H9 (cell line): ENCODE measurements around the gene TRIP11. TPM values are rescaled to one million over a fixed set of nuclear protein-coding genes. Genes with fewer than 3 reads are reported as not detected.

Source experiments
- DNase-seq: peaks from one replicate; pipeline ENCODE4 v3.0.0-alpha.2; 2017
- H2AFZ ChIP-seq: one replicate; pipeline ENCODE4 v1.6.1; 2013; ENCODE audit warnings: mild to moderate bottlenecking, low read length, control low read depth, moderate library complexity
- H2AK5ac ChIP-seq: 2 replicates; pipeline ENCODE4 v1.6.1; 2013; ENCODE audit warnings: low read length, control low read depth, mixed read lengths; ENCODE audit not compliant: insufficient read length
- H2BK120ac ChIP-seq: one replicate; pipeline ENCODE4 v1.6.1; 2013; ENCODE audit warnings: low read depth, mild to moderate bottlenecking, low read length, control low read depth, inconsistent platforms; ENCODE audit not compliant: poor library complexity, severe bottlenecking
- H2BK12ac ChIP-seq: 2 replicates; pipeline ENCODE4 v1.6.1; 2013; ENCODE audit warnings: low read length, control low read depth, mixed read lengths, low read depth; ENCODE audit not compliant: insufficient read length
- H2BK15ac ChIP-seq: 2 replicates; pipeline ENCODE4 v1.6.1; 2013; ENCODE audit warnings: low read depth, low read length, control low read depth
- H2BK20ac ChIP-seq: one replicate; pipeline ENCODE4 v1.6.1; 2013; ENCODE audit warnings: low read depth, mild to moderate bottlenecking, low read length, control low read depth, inconsistent platforms; ENCODE audit not compliant: poor library complexity, severe bottlenecking
- H2BK5ac ChIP-seq: 2 replicates; pipeline ENCODE4 v1.6.1; 2013; ENCODE audit warnings: low read length, control low read depth, mixed read lengths; ENCODE audit not compliant: insufficient read length
- H3K14ac ChIP-seq: 2 replicates; pipeline ENCODE4 v1.6.1; 2013; ENCODE audit warnings: low read length, control low read depth; ENCODE audit not compliant: insufficient read depth
- H3K18ac ChIP-seq: 2 replicates; pipeline ENCODE4 v1.6.1; 2013; ENCODE audit warnings: low read depth, mild to moderate bottlenecking, mixed read lengths, low read length, control low read depth; ENCODE audit not compliant: insufficient read length
- H3K23ac ChIP-seq: 2 replicates; pipeline ENCODE4 v1.6.1; 2013; ENCODE audit warnings: low read length, control low read depth, mixed read lengths, low read depth; ENCODE audit not compliant: insufficient read length
- H3K23me2 ChIP-seq: 2 replicates; pipeline ENCODE4 v1.6.1; 2013; ENCODE audit warnings: low read depth, mild to moderate bottlenecking, mixed read lengths, low read length, control low read depth; ENCODE audit not compliant: insufficient read length, poor library complexity, severe bottlenecking
- H3K27ac ChIP-seq: 2 replicates; pipeline ENCODE4 v1.5.1; 2013; ENCODE audit warnings: low read length, control low read depth, mixed read lengths, low read depth; ENCODE audit not compliant: insufficient read length
- H3K27me3 ChIP-seq: 2 replicates; pipeline ENCODE4 v1.6.1; 2013; ENCODE audit warnings: low read length, control low read depth, inconsistent platforms; ENCODE audit not compliant: insufficient read depth
- H3K4ac ChIP-seq: 2 replicates; pipeline ENCODE4 v1.6.1; 2013; ENCODE audit warnings: low read depth, mild to moderate bottlenecking, control low read depth, inconsistent platforms, low read length, moderate library complexity
- H3K4me1 ChIP-seq: 2 replicates; pipeline ENCODE4 v1.6.1; 2013; ENCODE audit warnings: low read length, control low read depth, inconsistent platforms; ENCODE audit not compliant: insufficient read depth
- H3K4me2 ChIP-seq: 2 replicates; pipeline ENCODE4 v1.6.1; 2013; ENCODE audit warnings: low read length, control low read depth, mixed read lengths; ENCODE audit not compliant: insufficient read length, insufficient read depth
- H3K56ac ChIP-seq: 2 replicates; pipeline ENCODE4 v1.6.1; 2013; ENCODE audit warnings: low read depth, mild to moderate bottlenecking, mixed read lengths, low read length, control low read depth; ENCODE audit not compliant: insufficient read length
- H3K79me1 ChIP-seq: 2 replicates; pipeline ENCODE4 v1.6.1; 2013; ENCODE audit warnings: low read depth, mild to moderate bottlenecking, moderate library complexity, low read length, control low read depth, inconsistent platforms; ENCODE audit not compliant: insufficient read depth, poor library complexity, severe bottlenecking
- H3K79me2 ChIP-seq: 2 replicates; pipeline ENCODE4 v1.6.1; 2013; ENCODE audit warnings: low read length, control low read depth, inconsistent platforms; ENCODE audit not compliant: insufficient read depth
- H3K9ac ChIP-seq: 2 replicates; pipeline ENCODE4 v1.6.1; 2013; ENCODE audit warnings: low read length, control low read depth, mixed read lengths; ENCODE audit not compliant: insufficient read length; ENCODE audit errors: extremely low read depth
- H3K9me3 ChIP-seq: one replicate; pipeline ENCODE4 v1.6.1; 2013; ENCODE audit warnings: low read depth, low read length, inconsistent platforms; ENCODE audit not compliant: control insufficient read depth
- H3T11ph ChIP-seq: one replicate; pipeline ENCODE4 v1.6.1; 2013; ENCODE audit warnings: mild to moderate bottlenecking, low read length, control low read depth, inconsistent platforms
- H4K20me1 ChIP-seq: one replicate; pipeline ENCODE4 v1.6.1; 2013; ENCODE audit not compliant: control insufficient read depth, insufficient read length, insufficient read depth
- H4K5ac ChIP-seq: 2 replicates; pipeline ENCODE4 v1.6.1; 2013; ENCODE audit warnings: low read depth, mild to moderate bottlenecking, mixed read lengths, low read length, control low read depth; ENCODE audit not compliant: insufficient read length
- H4K8ac ChIP-seq: replicated peaks from 2 replicates; pipeline ENCODE4 v1.6.1; 2013; ENCODE audit warnings: low read length, control low read depth, mixed read lengths, low read depth; ENCODE audit not compliant: insufficient read length
- H4K91ac ChIP-seq: 2 replicates; pipeline ENCODE4 v1.6.1; 2013; ENCODE audit warnings: low read depth, mild to moderate bottlenecking, moderate library complexity, mixed read lengths, low read length, control low read depth; ENCODE audit not compliant: insufficient read length
- H3K27ac Mint-ChIP-seq, 3 experiments: 2 replicates in 2 of 3; 3 replicates in 1 of 3; pipeline ENCODE4 v1.8.0; 2020 to 2021; ENCODE audit warnings: mixed read lengths in 3 of 3, mild to moderate bottlenecking in 1 of 3, moderate library complexity in 1 of 3
- H3K27me3 Mint-ChIP-seq: 2 replicates; pipeline ENCODE4 v1.8.0; 2021; ENCODE audit warnings: low read depth, mild to moderate bottlenecking, moderate library complexity, mixed read lengths
- H3K36me3 Mint-ChIP-seq, 3 experiments: 2 replicates in 2 of 3; 3 replicates in 1 of 3; pipeline ENCODE4 v1.8.0; 2020 to 2021; ENCODE audit warnings: low read depth in 3 of 3, mixed read lengths in 3 of 3; ENCODE audit not compliant: insufficient read depth in 1 of 3
- H3K4me1 Mint-ChIP-seq, 2 experiments: 2 replicates each; pipeline ENCODE4 v1.8.0; 2020; ENCODE audit warnings: mixed read lengths in 2 of 2
- H3K4me3 Mint-ChIP-seq, 2 experiments: 2 replicates in 1 of 2; 3 replicates in 1 of 2; pipeline ENCODE4 v1.8.0; 2020 to 2021; ENCODE audit warnings: mild to moderate bottlenecking in 2 of 2, mixed read lengths in 2 of 2, moderate library complexity in 1 of 2
- H3K9me3 Mint-ChIP-seq, 2 experiments: 2 replicates in 1 of 2; 3 replicates in 1 of 2; pipeline ENCODE4 v1.8.0; 2020; ENCODE audit warnings: mild to moderate bottlenecking in 2 of 2, mixed read lengths in 2 of 2, moderate library complexity in 1 of 2
- WGBS: extraction: QIAGEN DNeasy Blood & Tissue Kit; methylation state at CpG from one replicate; pipeline ENCODE4 v1.1.7; 2013; ENCODE audit warnings: missing lambda C conversion rate, low lambda C conversion rate, mixed read lengths; ENCODE audit not compliant: insufficient read length; ENCODE audit errors: extremely low coverage; 5-methylcytosine and 5-hydroxymethylcytosine counted together
- total RNA-seq: library from RNA; stranded (reverse); gene quantifications from 2 replicates; pipeline ENCODE4 v1.2.1, GENCODE V29; 2021
- TF ChIP-seq, protein P1 (sequence below): fragments of 200-600 bp; sonication (generic); conservative IDR thresholded peaks from 3 replicates; pipeline ENCODE4 v1.8.0; 2021; ENCODE audit warnings: antibody characterized with exemption, mild to moderate bottlenecking

The TRIP11 gene
- total RNA-seq, 1 experiment from 2014 or later = 33.5 TPM

DNA sequence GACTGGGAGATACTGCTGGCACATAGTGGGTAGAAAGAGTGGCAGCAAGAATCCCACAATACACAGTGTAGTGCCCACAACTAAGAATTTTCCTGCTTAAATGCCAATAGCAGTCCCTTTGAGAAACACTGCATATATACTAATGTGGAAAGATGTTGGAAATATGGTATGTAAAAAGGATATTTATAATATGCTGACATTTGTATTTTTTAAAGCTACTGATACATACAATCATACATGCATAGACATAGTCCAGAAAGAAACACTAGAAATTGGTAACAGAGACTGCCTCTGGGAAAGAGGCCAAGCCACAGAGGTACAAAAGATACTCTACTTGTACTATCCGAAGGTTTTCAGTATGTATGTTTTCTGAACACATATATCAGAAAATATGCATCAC is 30.3 kb downstream of the TRIP11 start:
- no CpG with 5 or more reads among the region's 1 CpG for WGBS
- DNase-seq = no peak
- Mint-ChIP-seq H3K36me3 (peaks cover 8 to 52% (median 35%) of the 10 kb centered on the region in 3 experiments; a peak in 6 of 7 replicates), H3K9me3 (no peaks in the 10 kb centered on the region), H3K4me3 (no peak overlapping the region), H3K27ac (no peak overlapping the region), H3K4me1 (no peaks in the 10 kb centered on the region), H3K27me3 (no peaks in the 10 kb centered on the region)
- no peak overlapping the region for H2BK12ac ChIP-seq
- no peak overlapping the region for H2BK5ac ChIP-seq
- H3K79me2 ChIP-seq = no peaks in the 10 kb centered on the region
- H3K79me1 ChIP-seq = no peaks in the 10 kb centered on the region
- no peak overlapping the region for H3K56ac ChIP-seq
- H3K18ac ChIP-seq = no peak overlapping the region
- no peak overlapping the region for H2BK15ac ChIP-seq
- no peak overlapping the region for H2BK20ac ChIP-seq
- H3K4me2 ChIP-seq = no peak overlapping the region
- H4K5ac ChIP-seq = no peak overlapping the region
- H2BK120ac ChIP-seq = no peak overlapping the region
- H3K4ac ChIP-seq = no peak overlapping the region
- no peaks in the 10 kb centered on the region for H3K23me2 ChIP-seq
- no peak overlapping the region for H4K91ac ChIP-seq
- H3K9me3 ChIP-seq = no peaks in the 10 kb centered on the region
- H3K23ac ChIP-seq = no peak overlapping the region
- no peak overlapping the region for H2AK5ac ChIP-seq
- H3K27ac ChIP-seq = no peak overlapping the region
- H3K4me1 ChIP-seq = no peaks in the 10 kb centered on the region
- H3K9ac ChIP-seq = no peak overlapping the region
- no peak overlapping the region for H2AFZ ChIP-seq
- TF ChIP-seq, protein P1, sequence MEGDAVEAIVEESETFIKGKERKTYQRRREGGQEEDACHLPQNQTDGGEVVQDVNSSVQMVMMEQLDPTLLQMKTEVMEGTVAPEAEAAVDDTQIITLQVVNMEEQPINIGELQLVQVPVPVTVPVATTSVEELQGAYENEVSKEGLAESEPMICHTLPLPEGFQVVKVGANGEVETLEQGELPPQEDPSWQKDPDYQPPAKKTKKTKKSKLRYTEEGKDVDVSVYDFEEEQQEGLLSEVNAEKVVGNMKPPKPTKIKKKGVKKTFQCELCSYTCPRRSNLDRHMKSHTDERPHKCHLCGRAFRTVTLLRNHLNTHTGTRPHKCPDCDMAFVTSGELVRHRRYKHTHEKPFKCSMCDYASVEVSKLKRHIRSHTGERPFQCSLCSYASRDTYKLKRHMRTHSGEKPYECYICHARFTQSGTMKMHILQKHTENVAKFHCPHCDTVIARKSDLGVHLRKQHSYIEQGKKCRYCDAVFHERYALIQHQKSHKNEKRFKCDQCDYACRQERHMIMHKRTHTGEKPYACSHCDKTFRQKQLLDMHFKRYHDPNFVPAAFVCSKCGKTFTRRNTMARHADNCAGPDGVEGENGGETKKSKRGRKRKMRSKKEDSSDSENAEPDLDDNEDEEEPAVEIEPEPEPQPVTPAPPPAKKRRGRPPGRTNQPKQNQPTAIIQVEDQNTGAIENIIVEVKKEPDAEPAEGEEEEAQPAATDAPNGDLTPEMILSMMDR = no peak
- no peaks in the 10 kb centered on the region for H4K20me1 ChIP-seq
- H4K8ac ChIP-seq = no peak overlapping the region
- H3T11ph ChIP-seq = no peak overlapping the region
- H3K27me3 ChIP-seq = no peaks in the 10 kb centered on the region
- no peak overlapping the region for H3K14ac ChIP-seq
